Subcutaneous adipose tissue (tissue), 4 donors: ENCODE results near the gene CER1. TPM values are rescaled to one million over a fixed set of nuclear protein-coding genes. Genes with fewer than 3 reads are reported as not detected.

ENCODE experiments used
- total RNA-seq, 4 donors: library from RNA; depleted of rRNA; stranded (reverse); fragments of >200 nt; gene quantifications; one replicate each; pipeline ENCODE4 v1.1.0, GENCODE V29; 2016
- TF ChIP-seq, protein P1 (sequence below): fragments of 450-650 bp; IDR thresholded peaks from one replicate; pipeline ENCODE4 v1.5.1; 2016; ENCODE audit warnings: low read depth, mild to moderate bottlenecking, control low read depth, antibody characterized with exemption, moderate library complexity

CER1 gene
- total RNA-seq, 4 donors from 2014 or later = not detected

DNA sequence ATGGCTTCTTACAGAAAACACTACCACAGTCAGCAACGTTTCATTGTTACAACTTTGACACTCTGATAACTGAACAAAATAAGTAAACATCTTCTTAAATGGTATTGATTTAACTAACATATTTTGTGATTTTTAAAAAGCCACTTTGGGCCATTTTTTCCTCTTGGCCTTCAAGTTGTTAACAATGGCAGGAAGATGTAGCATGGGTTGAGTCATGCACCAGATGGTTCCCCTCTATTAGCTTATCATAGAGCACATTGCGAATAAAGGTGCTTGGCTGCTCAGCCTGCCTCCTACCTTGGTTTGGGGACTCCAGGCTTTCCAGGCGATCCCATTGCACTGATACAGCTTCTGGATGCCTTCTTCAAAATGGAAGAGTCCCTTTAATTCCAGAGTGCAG, 24.1 kb upstream of the CER1 start:
- TF ChIP-seq, protein P1, sequence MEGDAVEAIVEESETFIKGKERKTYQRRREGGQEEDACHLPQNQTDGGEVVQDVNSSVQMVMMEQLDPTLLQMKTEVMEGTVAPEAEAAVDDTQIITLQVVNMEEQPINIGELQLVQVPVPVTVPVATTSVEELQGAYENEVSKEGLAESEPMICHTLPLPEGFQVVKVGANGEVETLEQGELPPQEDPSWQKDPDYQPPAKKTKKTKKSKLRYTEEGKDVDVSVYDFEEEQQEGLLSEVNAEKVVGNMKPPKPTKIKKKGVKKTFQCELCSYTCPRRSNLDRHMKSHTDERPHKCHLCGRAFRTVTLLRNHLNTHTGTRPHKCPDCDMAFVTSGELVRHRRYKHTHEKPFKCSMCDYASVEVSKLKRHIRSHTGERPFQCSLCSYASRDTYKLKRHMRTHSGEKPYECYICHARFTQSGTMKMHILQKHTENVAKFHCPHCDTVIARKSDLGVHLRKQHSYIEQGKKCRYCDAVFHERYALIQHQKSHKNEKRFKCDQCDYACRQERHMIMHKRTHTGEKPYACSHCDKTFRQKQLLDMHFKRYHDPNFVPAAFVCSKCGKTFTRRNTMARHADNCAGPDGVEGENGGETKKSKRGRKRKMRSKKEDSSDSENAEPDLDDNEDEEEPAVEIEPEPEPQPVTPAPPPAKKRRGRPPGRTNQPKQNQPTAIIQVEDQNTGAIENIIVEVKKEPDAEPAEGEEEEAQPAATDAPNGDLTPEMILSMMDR = no peak

DNA sequence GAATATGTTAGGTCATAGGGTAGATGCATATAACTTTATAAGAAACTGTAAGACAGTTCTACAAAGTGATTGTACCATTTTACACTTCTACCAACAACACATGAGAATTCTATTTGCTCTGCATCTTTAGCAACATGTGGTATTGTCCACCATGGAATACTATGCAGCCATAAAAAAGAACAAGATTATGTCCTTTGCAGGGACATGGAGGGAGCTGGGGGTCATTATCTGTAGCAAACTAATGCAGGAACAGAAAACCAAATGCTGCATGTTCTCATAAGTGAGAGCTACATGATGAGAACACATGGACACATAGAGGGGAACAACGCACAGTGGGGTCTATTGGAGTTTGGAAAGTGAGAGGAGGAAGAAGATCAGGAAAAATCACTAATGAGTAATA, 22.2 kb upstream of the CER1 start:
- TF ChIP-seq, protein P1 = no peak

DNA sequence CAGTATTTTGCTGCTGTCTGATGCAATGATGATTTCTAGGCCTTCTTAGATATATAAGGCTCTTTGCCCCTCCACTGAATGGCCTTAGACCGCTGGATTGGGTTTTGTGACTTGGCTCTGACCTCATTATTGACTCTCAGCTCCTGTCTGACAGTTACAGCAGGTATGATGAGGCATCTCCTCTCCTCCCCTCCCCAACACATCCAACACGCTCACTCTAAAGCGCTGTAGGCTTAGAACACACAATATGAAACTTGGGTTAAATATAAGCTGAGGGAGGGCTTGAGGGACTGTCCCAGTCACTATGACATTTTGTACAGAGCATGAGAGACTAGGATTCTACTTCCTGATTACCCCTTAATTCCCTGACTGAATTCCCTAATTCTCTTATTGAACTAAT, 18.8 kb upstream of the CER1 start:
- TF ChIP-seq, protein P1 = no peak

DNA sequence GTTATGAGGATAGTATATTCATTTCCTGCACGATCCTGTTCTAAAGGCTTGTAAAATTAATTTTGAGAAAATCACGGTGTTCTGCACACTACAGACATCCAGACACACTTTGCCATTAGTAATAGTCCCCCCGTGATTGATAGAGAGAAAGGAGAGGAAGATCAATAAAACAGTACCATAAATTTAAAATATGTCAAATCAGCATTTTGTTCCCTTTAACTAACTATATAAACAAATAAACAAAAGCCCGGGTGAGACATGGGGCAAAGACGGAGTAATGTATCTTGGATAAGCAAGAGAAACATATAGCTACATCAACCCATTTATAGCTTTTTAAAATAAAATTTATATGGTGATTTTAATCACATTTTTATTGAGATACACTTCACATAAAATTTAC, 10.6 kb upstream of the CER1 start:
- TF ChIP-seq, protein P1 = no peak

DNA sequence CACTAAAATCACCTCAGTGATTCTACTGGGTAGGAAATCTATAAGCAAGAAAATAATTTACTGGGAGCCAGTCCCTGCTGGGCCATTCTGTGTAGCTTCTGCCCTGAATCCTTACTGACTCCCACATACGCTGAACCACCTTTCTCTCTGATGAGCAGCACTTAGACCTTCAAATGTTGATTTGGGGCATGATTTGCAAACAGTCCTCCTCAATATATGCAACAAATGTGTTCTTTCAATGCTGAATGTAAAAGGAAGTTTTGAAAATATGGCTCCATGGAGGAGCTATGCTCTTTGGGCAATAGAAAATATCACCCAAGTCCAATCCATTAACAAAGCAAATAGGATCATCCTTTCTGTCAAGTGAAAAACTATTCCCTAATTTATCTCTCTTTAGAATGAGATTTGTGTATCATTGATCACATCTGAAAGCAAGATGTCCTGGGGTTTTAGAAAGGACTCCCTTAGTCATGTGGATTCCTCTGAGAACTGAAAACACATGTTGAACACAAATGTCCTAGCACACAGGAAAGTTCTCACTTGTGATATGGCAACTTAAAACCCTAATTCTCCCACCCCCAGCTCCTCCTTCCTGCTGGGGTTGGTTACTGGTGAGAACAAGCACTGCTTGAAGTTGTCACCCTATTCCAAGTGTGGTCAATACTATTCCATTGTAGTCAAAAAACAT, 8.9 kb upstream of the CER1 start:
- TF ChIP-seq, protein P1 = no peak

DNA sequence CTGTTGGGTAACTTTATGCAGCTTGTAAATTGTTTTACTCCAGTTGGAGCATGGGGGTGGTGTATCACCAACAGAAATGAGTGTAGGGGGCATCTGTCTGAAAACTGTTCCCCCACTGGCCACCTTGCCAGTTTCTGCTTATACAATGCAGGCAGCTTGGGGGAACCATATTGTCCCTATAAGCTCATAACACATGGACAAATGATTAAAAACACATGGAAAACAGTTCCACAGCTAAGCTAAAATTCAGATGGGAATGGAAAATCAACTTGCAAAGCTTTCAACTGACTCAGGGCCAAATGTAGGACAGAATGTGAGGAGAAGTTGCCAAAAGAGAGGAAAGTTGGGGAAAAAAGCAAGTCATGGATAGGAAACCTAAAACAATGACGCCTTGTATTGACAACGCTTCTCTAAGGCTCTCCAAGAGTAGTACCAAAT, 7.9 kb upstream of the CER1 start:
- TF ChIP-seq, protein P1 = no peak

DNA sequence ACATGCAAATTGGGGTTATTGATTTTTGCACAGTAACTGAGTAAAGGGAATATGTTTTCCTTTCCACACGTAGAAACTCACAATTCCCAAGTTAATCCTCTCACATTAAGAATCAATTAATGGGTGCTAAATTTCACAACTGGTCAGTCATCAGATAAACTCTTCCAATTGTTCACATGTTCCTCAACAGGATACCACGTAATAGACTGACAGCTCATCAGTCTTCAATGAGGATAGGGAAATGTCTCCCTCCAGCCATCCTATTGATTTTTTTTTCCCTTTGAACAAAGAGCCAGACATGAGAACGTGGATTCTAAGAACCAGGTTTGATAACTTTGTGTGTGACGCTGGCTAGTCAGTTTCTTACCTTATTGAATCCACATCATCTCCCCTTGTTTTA, 768 bp upstream of the CER1 start:
- TF ChIP-seq, protein P1 = no peak
